ENCODE results near the gene ABCD3.

ABCD3 gene

GRCh38 chr1:94389298-94389697 lies 28.9 kb upstream of the ABCD3 start:
- no peak overlapping the region for H2AFZ ChIP-seq (ENCODE audit: low read depth)
- H3K36me3 ChIP-seq (ENCODE audit: insufficient read depth): no peaks in the 10 kb centered on the region
- TF ChIP-seq, protein P1, sequence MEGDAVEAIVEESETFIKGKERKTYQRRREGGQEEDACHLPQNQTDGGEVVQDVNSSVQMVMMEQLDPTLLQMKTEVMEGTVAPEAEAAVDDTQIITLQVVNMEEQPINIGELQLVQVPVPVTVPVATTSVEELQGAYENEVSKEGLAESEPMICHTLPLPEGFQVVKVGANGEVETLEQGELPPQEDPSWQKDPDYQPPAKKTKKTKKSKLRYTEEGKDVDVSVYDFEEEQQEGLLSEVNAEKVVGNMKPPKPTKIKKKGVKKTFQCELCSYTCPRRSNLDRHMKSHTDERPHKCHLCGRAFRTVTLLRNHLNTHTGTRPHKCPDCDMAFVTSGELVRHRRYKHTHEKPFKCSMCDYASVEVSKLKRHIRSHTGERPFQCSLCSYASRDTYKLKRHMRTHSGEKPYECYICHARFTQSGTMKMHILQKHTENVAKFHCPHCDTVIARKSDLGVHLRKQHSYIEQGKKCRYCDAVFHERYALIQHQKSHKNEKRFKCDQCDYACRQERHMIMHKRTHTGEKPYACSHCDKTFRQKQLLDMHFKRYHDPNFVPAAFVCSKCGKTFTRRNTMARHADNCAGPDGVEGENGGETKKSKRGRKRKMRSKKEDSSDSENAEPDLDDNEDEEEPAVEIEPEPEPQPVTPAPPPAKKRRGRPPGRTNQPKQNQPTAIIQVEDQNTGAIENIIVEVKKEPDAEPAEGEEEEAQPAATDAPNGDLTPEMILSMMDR (conservative IDR thresholded peaks at IDR 0.05; ENCODE audit: low read depth, low read length): no peak
- H3K4me2 ChIP-seq: no peak overlapping the region
- H3K27me3 ChIP-seq (ENCODE audit: insufficient read depth, low read depth): no peaks in the 10 kb centered on the region
- no peak overlapping the region for H3K4me3 ChIP-seq (IDR thresholded peaks at IDR 0.05; ENCODE audit: insufficient read depth, low read depth, low read length)
- no peaks in the 10 kb centered on the region for H3K4me1 ChIP-seq (ENCODE audit: low read depth, poor library complexity, severe bottlenecking)
- H4K20me1 ChIP-seq (ENCODE audit: insufficient read depth): no peaks in the 10 kb centered on the region
- H3K9ac ChIP-seq: no peak overlapping the region
- no peak overlapping the region for H3K27ac ChIP-seq
- H3K79me2 ChIP-seq (ENCODE audit: insufficient read depth, low read depth): no peaks in the 10 kb centered on the region

DNA sequence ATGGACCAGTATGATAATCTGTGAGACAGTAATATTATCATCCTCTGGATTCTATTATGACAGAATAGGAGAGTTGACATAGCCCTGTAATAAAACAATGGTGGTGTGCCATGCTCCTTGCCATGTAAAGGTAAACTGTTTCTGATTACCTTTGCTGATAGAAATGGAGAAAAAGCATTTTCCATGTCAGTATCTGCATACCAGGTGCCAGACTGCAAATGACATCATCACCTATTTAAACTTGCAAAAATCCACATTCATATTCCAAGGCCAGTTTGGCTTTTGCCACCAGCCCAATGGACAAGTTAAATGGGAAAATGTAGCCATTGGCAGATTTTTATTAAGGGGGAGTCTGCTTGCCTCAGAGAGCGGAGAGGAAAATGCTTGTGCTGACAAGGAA lies 23.9 kb upstream of the ABCD3 start:
- H3K4me1 ChIP-seq (ENCODE audit: low read depth, poor library complexity, severe bottlenecking): no peaks in the 10 kb centered on the region
- no peaks in the 10 kb centered on the region for H3K79me2 ChIP-seq (ENCODE audit: insufficient read depth, low read depth)
- no peak overlapping the region for H3K4me3 ChIP-seq (IDR thresholded peaks at IDR 0.05; ENCODE audit: insufficient read depth, low read depth, low read length)
- H3K27ac ChIP-seq: no peak overlapping the region
- H3K4me2 ChIP-seq: no peak overlapping the region
- TF ChIP-seq, protein P1 (conservative IDR thresholded peaks at IDR 0.05; ENCODE audit: low read depth, low read length): no peak
- no peaks in the 10 kb centered on the region for H3K36me3 ChIP-seq (ENCODE audit: insufficient read depth)
- no peaks in the 10 kb centered on the region for H4K20me1 ChIP-seq (ENCODE audit: insufficient read depth)
- H2AFZ ChIP-seq (ENCODE audit: low read depth): no peak overlapping the region
- no peaks in the 10 kb centered on the region for H3K27me3 ChIP-seq (ENCODE audit: insufficient read depth, low read depth)
- H3K9ac ChIP-seq: no peak overlapping the region

DNA sequence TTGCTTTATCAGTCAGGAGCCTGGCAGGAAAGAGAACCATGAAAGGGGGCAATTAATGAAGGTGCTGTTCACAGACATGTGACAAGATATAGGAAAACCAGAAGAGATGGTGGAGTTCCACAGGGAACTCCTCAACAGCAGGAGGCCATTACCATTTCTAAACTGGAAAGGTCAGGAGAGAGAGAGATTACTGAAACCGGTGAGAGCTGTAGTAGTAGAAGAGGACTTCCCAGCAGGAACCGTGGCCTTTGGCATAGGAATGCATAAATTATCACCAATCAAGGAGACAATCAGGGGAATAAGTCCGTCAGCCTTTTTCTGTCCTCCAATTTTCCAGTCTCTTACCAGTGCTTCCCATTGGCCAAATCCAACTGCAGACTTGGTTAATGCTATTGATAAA lies 23.0 kb upstream of the ABCD3 start:
- Histone ChIP-seq H3K27me3 (ENCODE audit: insufficient read depth, low read depth) (no peaks in the 10 kb centered on the region), H3K4me3 (IDR thresholded peaks at IDR 0.05; ENCODE audit: insufficient read depth, low read depth, low read length) (no peak overlapping the region), H3K36me3 (ENCODE audit: insufficient read depth) (no peaks in the 10 kb centered on the region), H3K27ac (no peak overlapping the region), H3K4me1 (ENCODE audit: low read depth, poor library complexity, severe bottlenecking) (no peaks in the 10 kb centered on the region), H3K79me2 (ENCODE audit: insufficient read depth, low read depth) (no peaks in the 10 kb centered on the region), H2AFZ (ENCODE audit: low read depth) (no peak overlapping the region), H3K4me2 (no peak overlapping the region), H3K9ac (no peak overlapping the region), H4K20me1 (ENCODE audit: insufficient read depth) (no peaks in the 10 kb centered on the region)
- TF ChIP-seq, protein P1 (conservative IDR thresholded peaks at IDR 0.05; ENCODE audit: low read depth, low read length): no peak

- no peaks in the 10 kb centered on the region for H3K79me2 ChIP-seq (ENCODE audit: insufficient read depth, low read depth)
- no peak overlapping the region for H3K4me3 ChIP-seq (IDR thresholded peaks at IDR 0.05; ENCODE audit: insufficient read depth, low read depth, low read length)
- H3K4me1 ChIP-seq (ENCODE audit: low read depth, poor library complexity, severe bottlenecking): no peaks in the 10 kb centered on the region
- H3K27ac ChIP-seq: no peak overlapping the region
- H2AFZ ChIP-seq (ENCODE audit: low read depth): no peak overlapping the region
- H3K27me3 ChIP-seq (ENCODE audit: insufficient read depth, low read depth): no peaks in the 10 kb centered on the region
- no peaks in the 10 kb centered on the region for H3K36me3 ChIP-seq (ENCODE audit: insufficient read depth)
- no peaks in the 10 kb centered on the region for H4K20me1 ChIP-seq (ENCODE audit: insufficient read depth)
- H3K9ac ChIP-seq: no peak overlapping the region
- no peak overlapping the region for H3K4me2 ChIP-seq
- TF ChIP-seq, protein P1 (conservative IDR thresholded peaks at IDR 0.05; ENCODE audit: low read depth, low read length): no peak
These were observed 22.4 kb upstream of the ABCD3 start for GRCh38 chr1:94395748-94396309.

Measured in KMS-11 (cell line).